GM19025 (cell line): ENCODE data around the gene KCNQ2.
"Not testable (repeated sequence)": the region's sequence is repeated elsewhere in the genome, so short reads cannot be mapped to it uniquely, and the experiment has no call there.

Experiments
- ATAC-seq: cut with Tn5 transposase; IDR thresholded peaks from one replicate; pipeline ENCODE4 v1.9.1; 2021; ENCODE audit warnings: mild to moderate bottlenecking, low read depth, moderate library complexity; ENCODE audit not compliant: unreplicated experiment

KCNQ2 gene

GRCh38 chr20:63491635-63492230 is 19.3 kb upstream of the KCNQ2 start:
- ATAC-seq = no peak

DNA sequence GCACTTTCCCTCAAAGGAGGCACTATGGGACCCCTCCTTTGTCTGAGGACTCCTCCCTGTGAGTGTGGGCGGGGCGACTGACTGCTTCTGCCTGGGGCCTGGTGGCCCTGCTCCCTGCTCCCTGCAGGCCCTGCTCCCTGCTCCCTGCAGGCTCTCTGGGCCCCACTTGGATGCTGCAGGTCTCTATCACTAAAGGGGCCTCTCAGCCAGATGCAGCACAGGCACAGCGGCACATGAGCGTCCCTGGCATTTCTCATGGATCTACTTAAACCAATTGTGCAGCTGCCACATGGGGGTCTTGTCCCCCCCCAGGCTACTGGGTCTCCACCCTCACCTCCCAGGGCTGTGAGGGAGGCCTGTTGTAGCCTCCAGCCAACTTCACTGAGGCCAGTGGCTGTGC is 18.6 kb upstream of the KCNQ2 start:
- ATAC-seq = no peak

DNA sequence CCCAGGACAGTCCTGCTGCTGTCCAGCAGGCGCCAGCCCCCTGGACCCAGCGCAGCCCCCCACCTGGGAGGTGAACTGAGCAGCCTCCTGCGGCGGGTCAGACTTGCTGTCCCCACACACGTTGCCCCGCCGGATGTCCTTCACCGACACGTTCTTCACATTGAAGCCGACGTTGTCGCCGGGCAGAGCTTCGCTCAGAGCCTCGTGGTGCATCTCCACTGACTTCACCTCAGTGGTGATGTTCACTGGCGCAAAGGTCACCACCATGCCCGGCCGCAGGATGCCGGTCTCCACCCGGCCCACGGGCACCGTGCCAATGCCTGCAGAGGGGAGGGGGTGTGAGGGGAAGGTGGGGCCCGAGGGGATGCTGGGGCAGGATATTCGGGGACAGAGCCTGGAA is 18.0 kb upstream of the KCNQ2 start:
- ATAC-seq = no peak

- no peak for ATAC-seq
These were observed 16.1 kb upstream of the KCNQ2 start for GRCh38 chr20:63488315-63489251.

GRCh38 chr20:63487781-63488241 is 15.4 kb upstream of the KCNQ2 start:
- ATAC-seq = no peak

- no peak for ATAC-seq
These were observed 14.8 kb upstream of the KCNQ2 start for GRCh38 chr20:63487116-63487764.

DNA sequence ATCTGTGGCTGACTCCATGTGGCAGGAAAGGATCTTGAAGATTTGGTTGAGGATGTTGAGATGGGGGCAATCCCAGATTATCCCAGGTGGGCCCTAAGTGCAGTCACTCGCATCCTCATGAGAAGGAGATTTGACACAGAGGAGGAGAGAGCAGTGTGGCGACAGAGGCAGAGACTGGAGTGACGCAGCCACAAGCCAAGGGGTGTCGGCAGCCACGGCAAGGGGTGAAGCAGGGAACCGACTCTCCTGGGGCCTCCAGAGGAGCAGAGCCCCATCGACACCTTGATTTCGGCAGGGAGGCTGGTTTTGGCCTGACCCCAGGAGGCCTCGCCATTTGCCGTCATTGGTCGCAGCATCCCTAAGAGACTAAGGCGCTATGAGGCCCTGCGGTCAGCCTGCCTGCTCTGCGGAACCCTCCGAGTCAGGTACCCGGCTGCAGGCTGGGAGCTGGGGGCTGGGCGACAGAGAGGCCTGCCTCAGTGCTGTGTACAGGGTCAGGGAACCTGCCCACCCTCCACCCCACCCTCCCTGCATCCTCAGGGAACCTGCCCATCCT is 13.9 kb upstream of the KCNQ2 start:
- ATAC-seq = no peak

DNA sequence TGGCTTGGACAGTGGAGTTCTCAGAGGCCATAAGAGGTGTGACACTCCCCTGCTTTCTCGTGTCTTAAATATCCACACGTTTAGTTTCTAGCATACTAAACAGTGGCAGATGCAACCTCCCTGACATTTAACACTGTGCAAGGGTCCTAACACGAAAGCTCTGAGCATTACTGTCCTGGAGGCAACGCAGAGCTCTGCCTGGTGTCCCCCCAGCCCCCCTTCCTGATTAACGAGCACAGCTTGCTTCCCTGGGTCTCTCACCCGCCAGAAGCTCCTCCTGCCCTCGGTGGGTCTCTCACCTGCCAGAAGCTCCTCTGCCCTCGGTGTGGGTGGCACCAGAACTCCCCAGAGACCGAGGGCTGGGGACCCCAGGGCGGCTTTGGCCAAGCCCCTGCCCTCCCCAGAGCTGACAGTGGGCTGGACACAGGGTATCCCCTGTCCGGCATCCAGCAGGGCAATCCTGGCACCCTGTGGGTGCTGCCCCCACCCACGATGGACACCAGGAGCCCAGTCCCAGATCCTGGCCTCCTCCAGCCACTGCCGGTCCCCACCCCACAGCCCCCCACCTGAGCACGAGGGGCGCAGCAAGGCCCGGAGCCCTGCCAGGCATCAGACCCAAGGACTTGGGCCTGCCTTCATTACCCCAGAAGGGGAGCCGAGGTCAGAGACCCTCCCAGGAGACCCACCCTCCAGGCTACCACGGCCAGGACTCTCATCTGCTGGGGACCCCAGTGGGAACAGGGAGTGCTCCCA is 12.4 kb upstream of the KCNQ2 start:
- no peak for ATAC-seq

- no peak for ATAC-seq
These were observed 11.8 kb upstream of the KCNQ2 start for GRCh38 chr20:63484236-63484635.

GRCh38 chr20:63483834-63484233 is 11.4 kb upstream of the KCNQ2 start:
- ATAC-seq = no peak

DNA sequence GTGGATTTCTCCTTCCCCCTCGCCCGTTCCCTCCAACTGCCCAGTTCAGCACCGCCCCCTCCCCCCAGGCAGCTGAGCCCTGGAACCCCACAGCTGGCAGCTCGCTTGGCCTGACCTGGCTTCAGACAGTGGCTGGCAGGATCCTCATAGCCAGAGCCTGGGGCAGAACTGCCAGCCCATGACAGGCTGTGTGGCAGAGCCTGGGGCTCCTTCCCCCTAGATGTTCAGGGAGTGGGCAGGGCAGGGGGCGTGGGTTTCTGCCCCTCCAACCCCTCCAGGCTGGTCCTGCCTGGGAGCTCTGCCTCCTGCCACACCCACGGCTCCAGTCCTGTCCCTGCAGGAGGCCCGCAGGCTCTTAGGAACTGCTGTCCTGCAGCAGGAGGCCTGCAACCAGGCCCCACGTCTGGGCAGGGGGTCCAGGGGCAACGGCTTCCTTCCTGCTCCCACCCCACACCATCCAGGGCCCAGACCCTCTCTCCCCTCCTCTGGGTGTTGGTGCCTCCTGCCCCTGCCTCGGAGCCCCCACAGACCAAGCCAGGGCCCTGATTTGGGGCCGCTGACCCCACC is 9.6 kb upstream of the KCNQ2 start:
- ATAC-seq = no peak

DNA sequence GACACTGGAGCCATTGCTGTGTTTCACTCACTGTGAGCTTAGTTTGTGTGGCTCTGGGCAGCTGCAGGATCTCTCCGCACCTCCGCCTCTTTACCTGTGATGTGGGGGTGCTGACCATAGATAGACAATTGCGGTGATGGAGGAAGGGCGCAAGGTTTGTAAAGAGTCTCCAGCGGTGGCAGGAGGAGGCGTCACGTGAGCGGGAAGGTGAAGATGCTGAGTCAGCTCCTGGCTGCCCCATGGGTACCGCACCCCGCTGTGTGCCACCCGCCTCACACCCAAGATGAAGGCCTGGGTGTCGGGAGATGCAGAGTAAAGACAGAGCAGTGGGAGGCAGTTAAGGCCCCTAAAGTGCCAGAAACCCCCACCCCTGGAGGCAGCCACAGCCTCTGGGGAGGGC is 9.0 kb upstream of the KCNQ2 start:
- no peak for ATAC-seq

GRCh38 chr20:63479695-63480419 is 7.4 kb upstream of the KCNQ2 start:
- not testable (repeated sequence) for ATAC-seq

DNA sequence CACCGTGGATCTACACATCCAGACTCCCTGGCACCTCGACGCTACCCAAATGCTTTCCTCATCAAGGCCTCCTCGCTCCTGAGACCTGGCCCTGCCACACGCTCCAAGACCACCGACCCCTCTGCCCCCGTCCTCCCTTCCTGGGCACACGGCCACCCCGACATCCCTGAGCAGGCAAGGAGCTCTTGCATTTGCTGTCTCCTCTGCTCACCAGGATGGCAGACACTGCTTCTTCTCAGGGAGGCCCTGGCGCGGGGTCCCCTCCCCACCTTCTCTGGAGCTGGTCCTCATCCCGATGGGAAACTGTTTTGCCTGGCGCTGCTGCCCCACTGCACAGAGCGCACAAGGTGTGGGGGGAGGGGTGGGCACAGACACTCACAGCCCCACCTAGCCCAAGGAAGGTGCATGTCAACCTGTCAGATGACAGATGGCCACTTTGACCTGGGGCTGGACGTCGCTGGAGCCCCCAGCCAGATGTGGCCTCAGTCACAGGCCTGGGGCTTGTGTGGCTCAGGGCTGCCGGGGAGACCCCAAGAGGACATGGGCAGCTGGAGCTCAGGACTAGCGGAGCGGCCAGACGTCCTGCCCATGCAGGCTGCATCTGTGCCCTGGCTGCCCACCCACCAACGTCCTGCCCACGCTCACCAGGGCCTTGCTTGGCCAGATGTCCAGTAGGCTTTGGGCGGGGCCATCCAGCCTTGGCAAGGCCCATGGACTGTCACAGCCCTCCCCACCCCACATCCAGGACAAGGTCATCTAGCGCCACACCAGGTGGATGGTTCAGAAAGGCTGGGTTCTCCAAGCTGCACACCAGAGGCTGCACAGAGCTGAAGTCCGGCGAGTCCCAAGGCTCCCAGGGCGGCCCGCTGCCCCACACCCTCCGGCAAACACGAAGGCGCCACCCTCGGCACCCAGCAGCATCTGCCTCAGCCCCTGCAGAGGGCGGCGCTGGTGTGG is 6.2 kb upstream of the KCNQ2 start:
- no peak for ATAC-seq

DNA sequence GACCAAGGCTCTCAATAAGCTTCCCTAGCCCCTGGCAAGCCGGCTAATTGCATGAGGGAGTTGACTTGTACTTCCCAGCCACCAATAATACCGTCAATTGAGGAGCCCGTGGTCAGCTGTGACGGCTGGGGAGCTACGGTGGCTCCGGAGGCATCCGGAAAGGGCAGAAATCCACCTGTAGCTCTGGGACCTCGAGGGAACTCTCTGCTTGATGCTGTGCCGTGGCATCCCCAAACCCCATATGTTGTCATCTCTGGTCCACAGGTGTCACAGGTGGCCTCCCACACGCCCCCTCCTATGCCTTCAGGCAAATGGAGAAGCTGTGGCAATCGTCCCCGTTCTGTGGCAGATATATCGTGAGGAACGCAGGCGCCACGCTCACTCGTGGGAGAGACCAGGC is 5.5 kb upstream of the KCNQ2 start:
- no peak for ATAC-seq

GRCh38 chr20:63477061-63477616 is 4.7 kb upstream of the KCNQ2 start:
- no peak for ATAC-seq

- ATAC-seq = no peak
These were observed 2.8 kb upstream of the KCNQ2 start for GRCh38 chr20:63475209-63475608.
